Naive B cell (primary cell): ENCODE results near the gene CTAGE15. TPM values are rescaled to one million over a fixed set of nuclear protein-coding genes. Genes with fewer than 3 reads are reported as not detected.
"Not testable (repeated sequence)": the region's sequence is repeated elsewhere in the genome, so short reads cannot be mapped to it uniquely, and the experiment has no call there.

Experiments used
- ATAC-seq, 2 donors: fragments of 150-1000 bp; cut with Tn5 transposase; 2 replicates each; pipeline ENCODE4 v1.10.0; 2021; ENCODE audit warnings: low read depth in 2 of 2, mild to moderate bottlenecking in 2 of 2, moderate library complexity in 2 of 2
- DNase-seq: peaks from one replicate; pipeline ENCODE4 v3.0.0; 2022
- H3K27ac Mint-ChIP-seq, 6 donors: one replicate each; pipeline ENCODE4 v1.8.0; 2020 to 2022; ENCODE audit warnings: mild to moderate bottlenecking in 6 of 6, mixed read lengths in 6 of 6, moderate library complexity in 5 of 6, inconsistent platforms in 2 of 6
- H3K27me3 Mint-ChIP-seq, 3 donors: one replicate each; pipeline ENCODE4 v1.8.0; 2021 to 2022; ENCODE audit warnings: mixed read lengths in 3 of 3, mild to moderate bottlenecking in 1 of 3
- H3K36me3 Mint-ChIP-seq, 2 donors: one replicate each; pipeline ENCODE4 v1.8.0; 2020 to 2022; ENCODE audit warnings: mixed read lengths in 2 of 2, inconsistent platforms in 1 of 2, mild to moderate bottlenecking in 1 of 2
- H3K4me1 Mint-ChIP-seq, 3 donors: one replicate each; pipeline ENCODE4 v1.8.0; 2020 to 2022; ENCODE audit warnings: mixed read lengths in 3 of 3, inconsistent platforms in 1 of 3, mild to moderate bottlenecking in 1 of 3, moderate library complexity in 1 of 3
- H3K4me3 Mint-ChIP-seq, 8 donors: one replicate each; pipeline ENCODE4 v1.8.0; 2020 to 2022; ENCODE audit warnings: mild to moderate bottlenecking in 8 of 8, mixed read lengths in 8 of 8, moderate library complexity in 8 of 8, inconsistent platforms in 2 of 8
- H3K9me3 Mint-ChIP-seq, 7 donors: one replicate each; pipeline ENCODE4 v1.8.0; 2020 to 2022; ENCODE audit warnings: mixed read lengths in 7 of 7, mild to moderate bottlenecking in 5 of 7, inconsistent platforms in 2 of 7, moderate library complexity in 1 of 7
- polyA plus RNA-seq, 6 donors: library from polyadenylated mRNA; unstranded; fragments of 300-500 nt; fragmentation: Illumina TruSeq; gene quantifications; one replicate each; pipeline ENCODE4 v1.2.3, GENCODE V29; 2021; ENCODE audit warnings: low read depth in 6 of 6

The CTAGE15 gene
- polyA plus RNA-seq, 6 donors from 2014 or later, result 0.22 TPM; not detected in 5

DNA sequence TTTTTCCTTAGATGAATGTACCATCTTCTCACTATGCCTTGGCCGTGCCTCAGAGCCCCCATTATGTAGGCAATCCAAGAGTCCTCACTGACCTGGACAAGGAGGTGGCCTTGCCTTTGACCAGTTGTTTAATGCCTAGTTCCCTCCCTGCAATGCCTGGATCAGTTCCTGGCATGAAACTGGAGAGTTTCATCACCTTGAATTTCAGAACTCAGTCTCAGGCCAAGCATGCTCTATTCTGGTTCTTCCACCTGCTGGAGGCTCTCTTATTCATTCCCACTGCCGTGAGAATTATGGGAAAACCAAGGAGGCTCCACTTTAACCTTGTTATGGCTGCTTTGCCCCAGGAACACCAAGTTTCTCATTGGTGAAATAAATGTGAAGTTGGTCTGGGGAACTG is 31.9 kb downstream of the CTAGE15 start:
- not testable (repeated sequence) for DNase-seq, H3K9me3 Mint-ChIP-seq, H3K27ac Mint-ChIP-seq, H3K27me3 Mint-ChIP-seq, H3K36me3 Mint-ChIP-seq, ATAC-seq, H3K4me1 Mint-ChIP-seq, H3K4me3 Mint-ChIP-seq

DNA sequence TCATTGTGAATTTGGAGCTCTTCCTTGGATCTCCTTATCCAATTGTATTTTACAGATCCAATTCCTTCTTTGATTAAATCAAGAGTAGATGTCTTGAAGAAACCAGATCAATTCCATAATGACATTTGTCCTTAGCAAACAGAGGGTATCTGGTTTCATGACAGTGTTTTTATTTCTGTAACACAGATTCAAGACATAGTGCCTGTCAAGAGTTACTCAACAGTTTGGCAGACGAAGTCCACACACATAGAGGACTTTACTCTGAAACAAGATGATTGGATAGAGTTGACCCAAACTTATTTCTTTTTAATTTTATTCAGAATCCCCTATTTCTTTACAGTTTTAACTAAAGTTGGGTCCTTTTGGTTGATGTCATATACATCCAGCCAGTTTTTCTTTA is 34.5 kb downstream of the CTAGE15 start:
- not testable (repeated sequence) for H3K27ac Mint-ChIP-seq, H3K9me3 Mint-ChIP-seq, H3K4me3 Mint-ChIP-seq, H3K27me3 Mint-ChIP-seq, H3K4me1 Mint-ChIP-seq, DNase-seq, H3K36me3 Mint-ChIP-seq, ATAC-seq

DNA sequence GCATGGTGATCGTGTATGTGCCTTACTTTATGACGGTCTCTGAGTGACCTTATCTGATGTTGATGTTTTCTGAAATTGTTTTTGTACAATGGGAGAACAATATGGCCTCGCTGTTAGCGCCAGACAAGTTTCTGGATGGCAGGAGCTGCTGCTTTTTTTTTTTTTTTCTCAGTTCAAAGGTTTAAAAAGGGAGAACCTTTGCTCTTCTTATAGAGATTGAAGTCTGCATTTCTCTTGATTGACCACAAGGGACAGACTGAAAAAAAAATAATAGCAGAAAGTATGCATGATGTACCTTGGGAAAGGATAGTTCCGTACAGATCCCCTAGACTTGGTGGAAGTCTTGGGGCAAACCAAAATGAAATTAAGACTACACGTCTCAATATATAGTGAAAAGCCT is 43.9 kb downstream of the CTAGE15 start:
- not testable (repeated sequence) for ATAC-seq, H3K4me3 Mint-ChIP-seq

GRCh38 chr7:143617204-143617603 is 45.6 kb downstream of the CTAGE15 start:
- DNase-seq, H3K27me3 Mint-ChIP-seq, H3K27ac Mint-ChIP-seq, H3K36me3 Mint-ChIP-seq, ATAC-seq, H3K4me1 Mint-ChIP-seq, H3K9me3 Mint-ChIP-seq, H3K4me3 Mint-ChIP-seq: not testable (repeated sequence)

More for the DNA sequence above, 43.9 kb downstream of the CTAGE15 start:
- not testable (repeated sequence) for H3K27ac Mint-ChIP-seq, H3K9me3 Mint-ChIP-seq, H3K36me3 Mint-ChIP-seq, H3K27me3 Mint-ChIP-seq, DNase-seq, H3K4me1 Mint-ChIP-seq

GRCh38 chr7:143620058-143620457 is 48.5 kb downstream of the CTAGE15 start:
- H3K4me1 Mint-ChIP-seq, H3K36me3 Mint-ChIP-seq, H3K27ac Mint-ChIP-seq, H3K4me3 Mint-ChIP-seq, DNase-seq, H3K9me3 Mint-ChIP-seq, H3K27me3 Mint-ChIP-seq: not testable (repeated sequence)
- peak; percentile 16 to 29 for ATAC-seq

DNA sequence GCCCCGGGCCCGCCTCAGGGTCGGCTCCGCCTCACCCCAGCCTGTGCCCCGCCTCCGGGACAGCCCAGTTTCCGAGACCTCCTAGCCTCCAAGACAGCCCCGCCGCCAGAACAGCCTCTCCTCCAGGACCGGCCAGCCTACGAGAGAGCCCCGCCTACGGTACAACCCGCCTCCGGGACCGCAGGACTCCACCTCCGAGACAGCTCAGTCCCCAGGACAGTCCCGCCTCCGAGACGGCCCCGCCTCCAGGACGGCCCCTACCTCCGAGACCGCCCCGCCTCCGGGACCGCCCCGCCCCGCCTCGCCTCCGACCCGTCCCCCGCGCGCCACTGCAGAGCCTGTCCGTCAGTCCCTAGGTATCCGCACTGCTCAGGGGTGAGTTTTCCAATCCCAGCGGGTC is 49.0 kb downstream of the CTAGE15 start, which contains the start of gene TCAF2:
Gene TCAF2 (plus strand): TSS at position 329 of the 400 bp plus-strand sequence.
- peak; percentile 72 for DNase-seq
- peak; percentile 81 for ATAC-seq
- not testable (repeated sequence) for H3K9me3 Mint-ChIP-seq, H3K27me3 Mint-ChIP-seq, H3K36me3 Mint-ChIP-seq, H3K4me1 Mint-ChIP-seq
- H3K27ac Mint-ChIP-seq, result peak within 1 kb of the TSS in 2 of 6 donors; percentile 41 to 72
- peak within 1 kb of the TSS in 4 of 8 donors; percentile 64 to 79 (median 78) for H3K4me3 Mint-ChIP-seq

DNA sequence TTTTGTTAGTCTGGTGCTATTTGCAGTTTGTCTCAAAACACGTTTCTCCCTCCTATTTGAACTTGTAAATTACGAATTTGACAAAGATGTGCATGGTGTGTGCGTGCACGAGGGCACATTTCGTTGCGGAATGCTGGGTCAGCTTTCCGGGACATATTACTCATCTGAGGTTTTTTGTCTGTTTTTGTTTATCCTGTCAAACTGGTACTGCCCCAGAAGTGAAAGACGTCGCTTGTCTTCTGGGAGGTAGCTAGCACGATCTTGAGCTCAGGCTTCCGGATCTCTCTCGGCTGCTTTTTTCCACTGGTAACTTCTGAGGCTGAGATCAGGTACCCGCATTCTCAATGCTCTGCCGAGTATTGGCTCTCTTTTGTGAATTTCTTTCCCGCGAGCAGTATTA is 49.6 kb downstream of the CTAGE15 start:
- DNase-seq, H3K36me3 Mint-ChIP-seq, H3K27me3 Mint-ChIP-seq, H3K4me1 Mint-ChIP-seq, H3K9me3 Mint-ChIP-seq, H3K27ac Mint-ChIP-seq: not testable (repeated sequence)
- H3K4me3 Mint-ChIP-seq, result peak overlapping the region in 1 of 8 donors; percentile 78
- ATAC-seq, result peak; percentile 31 to 35

GRCh38 chr7:143622130-143622529 is 50.5 kb downstream of the CTAGE15 start:
- not testable (repeated sequence) for H3K4me1 Mint-ChIP-seq, DNase-seq, H3K27ac Mint-ChIP-seq, H3K4me3 Mint-ChIP-seq, H3K27me3 Mint-ChIP-seq, H3K9me3 Mint-ChIP-seq, H3K36me3 Mint-ChIP-seq
- ATAC-seq, result peak; percentile 54 to 56

Other genes with a start within 250 kb of the CTAGE15 start
- gene FAM131B, start 209.1 kb upstream of the CTAGE15 start, polyA plus RNA-seq, result not detected
- 10 to 100 TPM in 4 of 6 donors, 1 to 10 TPM in 2; 4.7 to 21.4 (median 12.2) TPM for gene ZYX, start 190.5 kb upstream of the CTAGE15 start, polyA plus RNA-seq
- under 1 TPM in 1 of 6 donors, not detected in 5; 0.06 TPM for gene EPHA1, start 162.9 kb upstream of the CTAGE15 start, polyA plus RNA-seq
- not detected for gene TAS2R60, start 128.3 kb upstream of the CTAGE15 start, polyA plus RNA-seq
- not detected for gene TAS2R41, start 93.9 kb upstream of the CTAGE15 start, polyA plus RNA-seq
- 1 to 10 TPM; 2.6 to 6.7 (median 3.4) TPM for gene TCAF2, start 49.2 kb downstream of the CTAGE15 start, polyA plus RNA-seq
- gene CTAGE6, start 185.9 kb downstream of the CTAGE15 start, polyA plus RNA-seq, result under 1 TPM in 1 of 6 donors, not detected in 5; 0.32 TPM